Right lobe of liver (tissue), 6 donors: ENCODE data around the gene KCNA2. TPM values are rescaled to one million over a fixed set of nuclear protein-coding genes. Genes with fewer than 3 reads are reported as not detected.

Experiments used
- ATAC-seq, 4 donors: fragments of 200-7000 bp; cut with Tn5 transposase; one replicate each; pipeline ENCODE4 v1.9.1; 2020; ENCODE audit warnings: mild to moderate bottlenecking in 4 of 4, moderate library complexity in 4 of 4
- DNase-seq, 3 donors: peaks; one replicate each; pipeline ENCODE4 v3.0.0-alpha.2; 2020
- H3K27ac ChIP-seq, 3 donors: fragments of 200-600 bp; one replicate each; pipeline ENCODE4 v1.8.0; 2022
- H3K27me3 ChIP-seq, 2 donors: fragments of 200-600 bp; one replicate each; pipeline ENCODE4 v1.8.0; 2022
- H3K36me3 ChIP-seq, 4 donors: fragments of 200-600 bp; sonication (generic) in 1 of 4; one replicate each; pipeline versions ENCODE4 v1.5.1 to v1.8.0; 2017 to 2022; ENCODE audit warnings: control low read depth in 1 of 4
- H3K4me1 ChIP-seq, 4 donors: fragments of 200-600 bp; sonication (generic) in 1 of 4; one replicate each; pipeline versions ENCODE4 v1.5.1 to v1.8.0; 2017 to 2022; ENCODE audit warnings: control low read depth in 1 of 4
- H3K4me3 ChIP-seq, 3 donors: fragments of 200-600 bp; one replicate each; pipeline ENCODE4 v1.8.0; 2022
- H3K9me3 ChIP-seq, 4 donors: fragments of 200-600 bp; sonication (generic) in 1 of 4; one replicate each; pipeline versions ENCODE4 v1.5.1 to v1.8.0; 2017 to 2022; ENCODE audit warnings: control low read depth in 1 of 4
- CTCF ChIP-seq, 4 donors: fragments of 200-600 bp in 3 of 4; fragments of 450-650 bp in 1 of 4; IDR thresholded peaks; one replicate each; pipeline versions ENCODE4 v1.5.1 to v1.8.0; 2016 to 2022; ENCODE audit warnings: antibody characterized with exemption in 4 of 4, mild to moderate bottlenecking in 2 of 4
- POLR2A ChIP-seq: fragments of 450-650 bp; IDR thresholded peaks from one replicate; pipeline ENCODE4 v1.6.1; 2017; ENCODE audit warnings: antibody characterized with exemption, mild to moderate bottlenecking
- WGBS: methylation state at CpG from one replicate; pipeline ENCODE4 v1.1.6; 2018; ENCODE audit warnings: low coverage, low lambda C conversion rate; ENCODE audit not compliant: insufficient coverage; ENCODE audit errors: missing lambda C conversion rate; 5-methylcytosine and 5-hydroxymethylcytosine counted together
- intact Hi-C, 2 donors: fragments of 100-400 bp; cut with DNase I; formaldehyde crosslinking; loops; one replicate each; pipeline versions ENCODE4 v1.11.2 to v1.14.1; 2022
- total RNA-seq, 6 experiments: library from RNA; depleted of rRNA in 2 of 6; stranded (reverse); fragments of >200 nt in 2 of 6; fragmentation: NEBNext Ultra II Directional in 3 of 6; extraction: Animal tissue kit (Norgen Biotek cat#: 25700) in 3 of 6; gene quantifications; one replicate each; pipeline versions ENCODE4 v1.1.0 to v1.2.4, GENCODE V29; 2016 to 2023
- donor health status: DM: no; HTN: yes; CAD: no.
- donor health status: DM: no; HTN: no; CAD: no.
- donor health status: DM: no; HTN: no; CAD: no.
- donor health status: DM: no; HTN: yes; CAD: no.
- donor health status: DM: no; HTN: yes; CAD: no.

Gene KCNA2
- total RNA-seq, 6 experiments from 2014 or later = 0.04 to 0.10 (median 0.07) TPM; not detected in 3

- 77% methylated on average over 6 of the region's 6 CpGs for WGBS
- TF ChIP-seq CTCF (IDR thresholded peaks at IDR 0.05) = no peak
- TF ChIP-seq POLR2A = no peak
- intact Hi-C loops = loop anchor here in 1 of 2 donors (10.0 kb wide), 1 partner anchor 136 kb away; no protein-coding TSS in a partner anchor
- ATAC-seq = no peak
- no peak for DNase-seq
- Histone ChIP-seq H3K27me3 (no peaks in the 10 kb centered on the region), H3K36me3 (no peaks in the 10 kb centered on the region), H3K9me3 (no peaks in the 10 kb centered on the region), H3K4me3 (no peak overlapping the region), H3K4me1 (no peaks in the 10 kb centered on the region), H3K27ac (no peak overlapping the region)
Measured at GRCh38 chr1:110638556-110638955, 32.4 kb upstream of the KCNA2 start.

GRCh38 chr1:110638058-110638457 is 31.9 kb upstream of the KCNA2 start:
- ATAC-seq (no peak), DNase-seq (no peak)
- intact Hi-C loops = loop anchor here in 1 of 2 donors (10.0 kb wide), 1 partner anchor 137 kb away; no protein-coding TSS in a partner anchor
- Histone ChIP-seq H3K27me3 (no peaks in the 10 kb centered on the region), H3K4me1 (no peaks in the 10 kb centered on the region), H3K36me3 (no peaks in the 10 kb centered on the region), H3K4me3 (no peak overlapping the region), H3K27ac (no peak overlapping the region), H3K9me3 (no peaks in the 10 kb centered on the region)
- no peak for TF ChIP-seq CTCF (IDR thresholded peaks at IDR 0.05)
- TF ChIP-seq POLR2A = no peak
- WGBS = 0% methylated on average over 1 of the region's 2 CpGs

- Histone ChIP-seq H3K27me3 (no peaks in the 10 kb centered on the region), H3K36me3 (no peaks in the 10 kb centered on the region), H3K4me1 (no peaks in the 10 kb centered on the region), H3K27ac (no peak overlapping the region), H3K4me3 (no peak overlapping the region), H3K9me3 (no peaks in the 10 kb centered on the region)
- TF ChIP-seq CTCF (IDR thresholded peaks at IDR 0.05) = no peak
- no peak for TF ChIP-seq POLR2A
- no peak for DNase-seq
- ATAC-seq = no peak
- intact Hi-C loops = loop anchor here in 1 of 2 donors (10.0 kb wide), 1 partner anchor 137 kb away; no protein-coding TSS in a partner anchor
- no CpG with 5 or more reads among the region's 3 CpGs for WGBS
Measured at GRCh38 chr1:110637475-110637874, 31.3 kb upstream of the KCNA2 start.

GRCh38 chr1:110636149-110636935 is 30.2 kb upstream of the KCNA2 start:
- H3K36me3 ChIP-seq = no peaks in the 10 kb centered on the region
- intact Hi-C loops = loop anchor here in 1 of 2 donors (10.0 kb wide), 1 partner anchor 138 kb away; no protein-coding TSS in a partner anchor
- WGBS = 64% methylated on average over 4 of the region's 4 CpGs
- H3K4me1 ChIP-seq = no peaks in the 10 kb centered on the region
- no peaks in the 10 kb centered on the region for H3K27me3 ChIP-seq
- H3K9me3 ChIP-seq = no peaks in the 10 kb centered on the region
- no peak overlapping the region for H3K27ac ChIP-seq
- no peak overlapping the region for H3K4me3 ChIP-seq
- ATAC-seq (no peak), DNase-seq (no peak)
- TF ChIP-seq POLR2A (no peak), CTCF (IDR thresholded peaks at IDR 0.05) (no peak)
